C1 segment of cervical spinal cord (tissue), 14 donors: ENCODE results near the gene RELL1.

ENCODE experiments used
- DNase-seq, 14 donors: peaks; one replicate each; lab custom pipeline; 2025; lab: John Stamatoyannopoulos, UW

Gene RELL1

GRCh38 chr4:37666625-37667071, 19.5 kb downstream of the RELL1 start:
- DNase-seq = peak in 3 of 14 donors; percentile 10 to 22 (median 19)

- DNase-seq = peak in 1 of 14 donors; percentile 29
Measured at GRCh38 chr4:37665333-37666320, 20.5 kb downstream of the RELL1 start.

- DNase-seq = no peak
Measured at GRCh38 chr4:37664696-37665095, 21.5 kb downstream of the RELL1 start.

GRCh38 chr4:37663552-37663951, 22.6 kb downstream of the RELL1 start:
- DNase-seq = no peak

- DNase-seq = peak in 1 of 14 donors; percentile 50
Measured at GRCh38 chr4:37662861-37663390, 23.2 kb downstream of the RELL1 start.

GRCh38 chr4:37662251-37662650, 23.9 kb downstream of the RELL1 start:
- no peak for DNase-seq

GRCh38 chr4:37661772-37662171, 24.4 kb downstream of the RELL1 start:
- DNase-seq = no peak

GRCh38 chr4:37659696-37660095, 26.5 kb downstream of the RELL1 start:
- DNase-seq = no peak

- DNase-seq = no peak
Measured at GRCh38 chr4:37656649-37657048, 29.5 kb downstream of the RELL1 start.

- DNase-seq = no peak
Measured at GRCh38 chr4:37653601-37654000, 32.6 kb downstream of the RELL1 start.

GRCh38 chr4:37652747-37653527, 33.2 kb downstream of the RELL1 start:
- no peak for DNase-seq

GRCh38 chr4:37651781-37652377, 34.3 kb downstream of the RELL1 start:
- no peak for DNase-seq

GRCh38 chr4:37650481-37650880, 35.7 kb downstream of the RELL1 start:
- no peak for DNase-seq

- no peak for DNase-seq
Measured at GRCh38 chr4:37649268-37649667, 36.9 kb downstream of the RELL1 start.

GRCh38 chr4:37648084-37648817, 37.9 kb downstream of the RELL1 start:
- DNase-seq = peak in 3 of 14 donors; percentile 17 to 37 (median 33)

- no peak for DNase-seq
Measured at GRCh38 chr4:37646247-37646646, 39.9 kb downstream of the RELL1 start.

- no peak for DNase-seq
Measured at GRCh38 chr4:37645736-37646135, 40.4 kb downstream of the RELL1 start.

GRCh38 chr4:37644962-37645361, 41.2 kb downstream of the RELL1 start:
- DNase-seq = no peak

- DNase-seq = no peak
Measured at GRCh38 chr4:37641886-37642849, 44.0 kb downstream of the RELL1 start.

GRCh38 chr4:37641352-37641751, 44.8 kb downstream of the RELL1 start:
- no peak for DNase-seq
